RWPE1 (cell line): ENCODE results near the gene CD1C.
"Not testable (repeated sequence)": the region's sequence is repeated elsewhere in the genome, so short reads cannot be mapped to it uniquely, and the experiment has no call there.

Experiments
- CTCF ChIA-PET: fragments of 350-600 bp; sonication (Branson Sonifier 250); formaldehyde crosslinking; extraction: SDS; loops from one replicate; lab custom pipeline; 2021; lab: Yijun Ruan, JAX
- POLR2A ChIA-PET: fragments of 400-600 bp; formaldehyde crosslinking; extraction: SDS; loops from one replicate; lab custom pipeline; 2020; ENCODE audit warnings: antibody characterized with exemption; ENCODE audit not compliant: low non-redundant PET; lab: Yijun Ruan, JAX
- DNase-seq: peaks from one replicate; pipeline ENCODE4 v3.0.0; 2012; ENCODE audit warnings: low spot score
- H3K27ac ChIP-seq: fragments of 450-650 bp; 2 replicates; pipeline ENCODE4 v1.5.1; 2017
- CTCF ChIP-seq: fragments of 450-650 bp; conservative IDR thresholded peaks from 2 replicates; pipeline ENCODE4 v1.5.1; 2017; ENCODE audit warnings: low read depth, mild to moderate bottlenecking

CD1C gene

DNA sequence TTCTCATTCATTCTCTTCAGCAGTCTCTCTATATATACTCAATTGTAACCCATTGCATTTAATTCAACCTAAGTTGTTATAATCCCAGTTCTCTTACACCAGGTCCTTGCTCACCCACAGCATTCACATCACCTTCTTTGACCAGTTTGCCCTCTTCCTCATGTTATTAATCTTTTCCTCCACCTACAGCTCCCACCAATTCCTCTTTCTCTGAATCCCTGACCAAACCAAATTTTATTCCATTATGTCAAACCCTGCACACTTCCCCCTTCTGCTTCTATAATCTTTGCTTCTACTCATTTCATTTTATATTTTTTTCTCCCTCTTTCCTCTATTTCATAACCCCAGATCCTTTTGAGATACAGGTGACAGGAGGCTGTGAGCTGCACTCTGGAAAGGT lies 34.1 kb upstream of the CD1C start:
- ChIA-PET CTCF (no interaction called here), POLR2A (no interaction called here)
- DNase-seq = no peak
- no peak overlapping the region for H3K27ac ChIP-seq
- TF ChIP-seq CTCF = no peak

GRCh38 chr1:158256747-158257146 lies 33.0 kb upstream of the CD1C start:
- POLR2A ChIA-PET, DNase-seq, CTCF ChIA-PET, H3K27ac ChIP-seq: not testable (repeated sequence)

GRCh38 chr1:158257888-158258287 lies 31.8 kb upstream of the CD1C start:
- no peak for DNase-seq
- TF ChIP-seq CTCF = no peak
- CTCF ChIA-PET = interaction anchor here (0.6 kb wide), 1 partner anchor 520 kb away, joined by 3 read pairs; no protein-coding TSS in a partner anchor
- POLR2A ChIA-PET = no interaction called here
- H3K27ac ChIP-seq = no peak overlapping the region

DNA sequence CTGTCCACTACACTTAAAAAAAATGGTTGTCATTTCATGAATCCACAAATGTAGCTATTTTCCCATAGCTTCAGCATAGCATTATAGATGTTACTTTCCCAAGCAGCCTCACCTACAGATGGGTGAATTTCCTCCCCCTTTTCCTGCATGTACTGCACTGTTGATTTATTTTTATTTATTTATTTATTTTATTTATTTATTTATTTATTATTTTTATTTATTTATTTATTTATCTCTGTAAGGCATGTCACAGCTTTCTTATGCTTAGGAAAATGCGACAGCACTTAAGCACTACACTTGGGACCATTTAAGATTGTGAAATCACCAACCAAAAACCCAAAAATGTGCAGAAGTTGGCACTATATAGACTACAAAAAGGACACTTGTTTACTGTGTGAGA lies 30.6 kb upstream of the CD1C start:
- POLR2A ChIA-PET = no interaction called here
- CTCF ChIA-PET = interaction anchor here (0.6 kb wide), 1 partner anchor 13 kb away, joined by 5 read pairs; no protein-coding TSS in a partner anchor
- DNase-seq = no peak
- no peak overlapping the region for H3K27ac ChIP-seq
- no peak for TF ChIP-seq CTCF

- no peak overlapping the region for H3K27ac ChIP-seq
- DNase-seq = no peak
- ChIA-PET POLR2A (no interaction called here), CTCF (no interaction called here)
- TF ChIP-seq CTCF = no peak
Observed at GRCh38 chr1:158272681-158273080, 17.0 kb upstream of the CD1C start.

DNA sequence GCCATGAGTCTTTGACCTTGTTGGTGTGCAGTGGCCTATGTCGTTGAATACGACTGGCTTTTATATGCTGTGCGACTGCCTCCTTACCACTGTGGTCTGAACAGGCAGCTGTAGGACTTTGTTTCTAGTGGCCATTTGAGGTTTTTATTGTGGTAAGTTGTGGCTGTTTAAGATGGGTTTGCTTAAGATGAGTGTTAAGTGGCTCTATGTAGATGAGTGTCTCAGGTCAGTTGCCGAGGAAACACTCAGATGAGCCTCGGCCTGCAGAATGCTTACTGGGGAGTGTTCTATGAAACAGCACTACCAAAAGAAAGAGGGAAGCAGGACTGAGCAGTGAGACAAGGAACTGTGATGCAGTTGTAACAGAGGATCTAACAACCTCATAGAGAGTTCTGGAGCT lies 14.9 kb upstream of the CD1C start:
- DNase-seq = no peak
- TF ChIP-seq CTCF = no peak
- CTCF ChIA-PET = interaction anchor here (0.7 kb wide), 1 partner anchor 299 kb away, joined by 3 read pairs; no protein-coding TSS in a partner anchor
- no peak overlapping the region for H3K27ac ChIP-seq
- POLR2A ChIA-PET = no interaction called here

GRCh38 chr1:158282421-158282820 lies 7.3 kb upstream of the CD1C start:
- DNase-seq, H3K27ac ChIP-seq, CTCF ChIA-PET, POLR2A ChIA-PET: not testable (repeated sequence)

DNA sequence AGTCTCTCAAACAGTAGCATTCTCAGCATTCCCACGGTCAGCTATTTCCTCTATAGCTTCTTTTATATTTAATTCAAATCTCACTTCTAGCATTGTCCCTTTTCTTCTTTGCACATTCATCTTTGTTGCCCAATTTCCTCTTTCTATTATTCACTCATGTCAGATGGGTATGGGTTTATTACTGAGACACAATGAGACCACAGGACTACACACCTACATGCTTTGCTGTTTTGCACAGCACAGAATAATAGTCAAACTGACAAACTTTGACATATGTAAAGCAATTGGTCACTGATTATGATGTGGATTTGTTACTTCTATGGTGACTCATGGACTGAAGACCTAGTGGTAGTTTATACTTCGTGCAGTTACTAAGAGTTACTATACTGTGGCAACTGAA lies 5.8 kb upstream of the CD1C start:
- no peak overlapping the region for H3K27ac ChIP-seq
- TF ChIP-seq CTCF = no peak
- POLR2A ChIA-PET = no interaction called here
- no peak for DNase-seq
- CTCF ChIA-PET = no interaction called here
